ENCODE measurements around the gene SEMA3F.

- TF ChIP-seq CTCF (IDR thresholded peaks at IDR 0.05) = no peak
- TF ChIP-seq POLR2A (IDR thresholded peaks at IDR 0.05) = no peak
Observed at GRCh38 chr3:50167841-50168209, 12.7 kb downstream of the SEMA3F start.
